Lung (tissue), 12 donors: Measurements from ENCODE around the gene TNS3. TPM values are rescaled to one million over a fixed set of nuclear protein-coding genes. Genes with fewer than 3 reads are reported as not detected.

Experiments used
- ATAC-seq: fragments of 200-7000 bp; cut with Tn5 transposase; one replicate; pipeline ENCODE4 v1.9.1; 2020; ENCODE audit warnings: moderate number of reproducible peaks; ENCODE audit not compliant: insufficient read depth, low FRiP score
- DNase-seq, 3 donors: peaks; one replicate each; pipeline ENCODE4 v3.0.0-alpha.2; 2013 to 2017
- H3K27ac ChIP-seq, 2 donors: one replicate each; pipeline ENCODE4 v1.5.1; 2013; ENCODE audit warnings: mild to moderate bottlenecking in 2 of 2, moderate library complexity in 2 of 2, control low read depth in 1 of 2, inconsistent platforms in 1 of 2, low read depth in 1 of 2, low read length in 1 of 2
- H3K27me3 ChIP-seq, 3 donors: one replicate each; pipeline ENCODE4 v1.5.1; 2013; ENCODE audit warnings: low read length in 2 of 3; ENCODE audit not compliant: control insufficient read depth in 3 of 3, insufficient read depth in 3 of 3
- H3K36me3 ChIP-seq, 4 donors: one replicate each; pipeline ENCODE4 v1.5.1; 2013; ENCODE audit warnings: low read length in 4 of 4, mild to moderate bottlenecking in 1 of 4, moderate library complexity in 1 of 4; ENCODE audit not compliant: control insufficient read depth in 4 of 4, insufficient read depth in 4 of 4
- H3K4me1 ChIP-seq, 5 donors: one replicate each; pipeline ENCODE4 v1.5.1; 2013; ENCODE audit warnings: low read length in 5 of 5, mild to moderate bottlenecking in 2 of 5, moderate library complexity in 1 of 5; ENCODE audit not compliant: control insufficient read depth in 5 of 5, insufficient read depth in 5 of 5
- H3K4me3 ChIP-seq: one replicate; pipeline ENCODE4 v1.5.1; 2013; ENCODE audit warnings: mild to moderate bottlenecking, control low read depth, moderate library complexity
- H3K9ac ChIP-seq, 2 donors: one replicate each; pipeline ENCODE4 v1.5.1; 2013; ENCODE audit warnings: low read length in 2 of 2, control low read depth in 1 of 2; ENCODE audit not compliant: insufficient read depth in 1 of 2
- H3K9me3 ChIP-seq, 4 donors: one replicate each; pipeline ENCODE4 v1.5.1; 2013; ENCODE audit warnings: low read length in 3 of 4, mild to moderate bottlenecking in 1 of 4, moderate library complexity in 1 of 4; ENCODE audit not compliant: control insufficient read depth in 4 of 4, insufficient read depth in 3 of 4
- WGBS, 2 donors: extraction: QIAGEN DNeasy Blood & Tissue Kit; methylation state at CpG; one replicate each; pipeline ENCODE4 v1.1.7; 2013; 5-methylcytosine and 5-hydroxymethylcytosine counted together
- polyA plus RNA-seq, 2 donors: library from polyadenylated mRNA; stranded (reverse); fragments of 200-250 nt; gene quantifications; one replicate each; pipeline ENCODE4 v1.2.1, GENCODE V29; 2013
- total RNA-seq, 2 donors: library from RNA; depleted of rRNA in 1 of 2; stranded (reverse); fragments of >200 nt in 1 of 2; gene quantifications; one replicate each; pipeline ENCODE4 v1.2.1, GENCODE V29; 2014 to 2021
- TF ChIP-seq, protein P1 (sequence below): IDR thresholded peaks from 2 replicates; pipeline ENCODE4 v1.5.1; 2012; ENCODE audit warnings: mild to moderate bottlenecking; ENCODE audit errors: control extremely low read depth, extremely low read depth
- donor health status: control.
- donor health status: control.
- donor health status: Bipolar disorder and iron deficiency.
- donor health status: healthy.
- donor health status: DM: yes; HTN: yes; CAD: no.

Gene TNS3
- total and polyA plus RNA-seq, 4 donors: 23.8 to 140 (median 85.7) TPM

DNA sequence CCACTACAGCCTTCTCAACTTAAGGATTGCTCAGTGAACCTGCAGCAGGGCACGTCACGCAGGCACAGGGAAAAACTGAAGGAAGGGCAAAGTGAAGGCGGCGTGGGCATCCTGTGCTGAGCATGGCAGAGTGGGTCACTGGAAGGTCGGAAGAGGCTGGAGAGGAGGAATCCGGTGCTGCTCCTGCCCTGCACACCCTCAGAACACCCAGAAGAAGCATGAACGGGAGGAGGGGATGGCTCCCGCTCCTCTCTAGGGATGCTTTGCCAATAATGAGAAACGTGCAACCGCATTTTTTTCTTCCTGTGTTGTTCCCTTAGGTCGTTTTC lies 175.1 kb downstream of the TNS3 start:
- H3K9ac ChIP-seq: no peak overlapping the region

DNA sequence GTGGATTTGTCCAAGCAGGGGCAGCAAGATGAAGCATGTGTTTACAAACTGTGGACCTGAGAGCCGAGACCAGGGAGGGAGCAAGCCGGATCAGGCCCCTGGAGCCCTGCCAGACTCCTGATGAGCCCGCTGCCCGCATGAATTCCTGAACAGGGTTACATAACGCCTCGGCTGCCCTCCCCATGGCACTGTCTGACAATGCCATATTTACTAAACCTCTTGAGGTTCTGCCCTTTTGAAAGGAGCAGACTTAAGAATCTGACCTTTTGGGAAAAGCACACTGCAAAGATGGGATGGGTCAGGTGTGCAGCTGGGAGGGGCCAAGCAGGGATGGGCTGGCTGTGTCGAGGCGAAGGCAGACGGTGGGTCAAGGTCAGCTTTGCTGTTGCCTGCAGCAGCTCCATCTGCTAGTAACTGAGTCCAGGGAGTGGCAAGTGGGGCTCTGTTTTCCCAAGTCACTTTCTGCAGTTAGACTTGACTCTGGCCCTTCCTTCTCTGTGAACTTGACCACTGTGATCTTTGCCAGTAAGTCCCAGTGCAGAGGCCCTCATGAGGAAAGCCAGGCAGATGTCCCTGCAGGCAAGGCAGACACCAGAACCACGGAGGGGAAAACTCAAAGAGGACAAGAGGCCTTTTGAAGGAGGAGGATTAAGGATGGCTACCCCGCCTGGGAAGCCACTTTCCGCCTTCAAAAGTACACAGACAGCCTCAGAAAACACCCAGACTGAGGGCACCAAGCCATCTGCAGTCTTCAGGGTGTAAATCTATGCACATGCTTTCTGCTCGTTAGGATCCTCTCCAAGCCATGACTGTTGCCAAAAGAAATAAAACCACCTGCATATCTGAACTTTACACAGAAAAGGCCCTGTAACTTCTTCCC lies 175.8 kb downstream of the TNS3 start:
- H3K27me3 ChIP-seq: no peaks in the 10 kb centered on the region
- 36 to 75% methylated on average over 13 of the region's 13 CpGs for WGBS, 2 donors
- ATAC-seq: peak; percentile 71
- no peaks in the 10 kb centered on the region for H3K9me3 ChIP-seq
- TF ChIP-seq, protein P1, sequence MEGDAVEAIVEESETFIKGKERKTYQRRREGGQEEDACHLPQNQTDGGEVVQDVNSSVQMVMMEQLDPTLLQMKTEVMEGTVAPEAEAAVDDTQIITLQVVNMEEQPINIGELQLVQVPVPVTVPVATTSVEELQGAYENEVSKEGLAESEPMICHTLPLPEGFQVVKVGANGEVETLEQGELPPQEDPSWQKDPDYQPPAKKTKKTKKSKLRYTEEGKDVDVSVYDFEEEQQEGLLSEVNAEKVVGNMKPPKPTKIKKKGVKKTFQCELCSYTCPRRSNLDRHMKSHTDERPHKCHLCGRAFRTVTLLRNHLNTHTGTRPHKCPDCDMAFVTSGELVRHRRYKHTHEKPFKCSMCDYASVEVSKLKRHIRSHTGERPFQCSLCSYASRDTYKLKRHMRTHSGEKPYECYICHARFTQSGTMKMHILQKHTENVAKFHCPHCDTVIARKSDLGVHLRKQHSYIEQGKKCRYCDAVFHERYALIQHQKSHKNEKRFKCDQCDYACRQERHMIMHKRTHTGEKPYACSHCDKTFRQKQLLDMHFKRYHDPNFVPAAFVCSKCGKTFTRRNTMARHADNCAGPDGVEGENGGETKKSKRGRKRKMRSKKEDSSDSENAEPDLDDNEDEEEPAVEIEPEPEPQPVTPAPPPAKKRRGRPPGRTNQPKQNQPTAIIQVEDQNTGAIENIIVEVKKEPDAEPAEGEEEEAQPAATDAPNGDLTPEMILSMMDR: no peak
- no peak overlapping the region for H3K4me3 ChIP-seq
- H3K4me1 ChIP-seq: peaks cover 0 to 32% (median 21%) of the 10 kb centered on the region in 5 donors
- H3K36me3 ChIP-seq: peaks cover 0 to 19% (median 16%) of the 10 kb centered on the region in 4 donors
- peak overlapping the region in 1 of 2 donors; percentile 78 for H3K27ac ChIP-seq
- peak overlapping the region in 1 of 2 donors; percentile 5 for H3K9ac ChIP-seq
- DNase-seq: peak; percentile 47 to 54 (median 51)

More for the DNA sequence above, 175.1 kb downstream of the TNS3 start:
- H3K4me1 ChIP-seq: peaks cover 0 to 26% (median 21%) of the 10 kb centered on the region in 5 donors
- no peaks in the 10 kb centered on the region for H3K9me3 ChIP-seq
- DNase-seq (no peak), ATAC-seq (no peak)
- WGBS, 2 donors: 53 to 77% methylated on average over 11 of the region's 11 CpGs
- TF ChIP-seq, protein P1: no peak
- peak overlapping the region in 1 of 2 donors; percentile 78 for H3K27ac ChIP-seq
- no peak overlapping the region for H3K4me3 ChIP-seq
- H3K27me3 ChIP-seq: no peaks in the 10 kb centered on the region
- peaks cover 0 to 22% (median 19%) of the 10 kb centered on the region in 4 donors for H3K36me3 ChIP-seq

DNA sequence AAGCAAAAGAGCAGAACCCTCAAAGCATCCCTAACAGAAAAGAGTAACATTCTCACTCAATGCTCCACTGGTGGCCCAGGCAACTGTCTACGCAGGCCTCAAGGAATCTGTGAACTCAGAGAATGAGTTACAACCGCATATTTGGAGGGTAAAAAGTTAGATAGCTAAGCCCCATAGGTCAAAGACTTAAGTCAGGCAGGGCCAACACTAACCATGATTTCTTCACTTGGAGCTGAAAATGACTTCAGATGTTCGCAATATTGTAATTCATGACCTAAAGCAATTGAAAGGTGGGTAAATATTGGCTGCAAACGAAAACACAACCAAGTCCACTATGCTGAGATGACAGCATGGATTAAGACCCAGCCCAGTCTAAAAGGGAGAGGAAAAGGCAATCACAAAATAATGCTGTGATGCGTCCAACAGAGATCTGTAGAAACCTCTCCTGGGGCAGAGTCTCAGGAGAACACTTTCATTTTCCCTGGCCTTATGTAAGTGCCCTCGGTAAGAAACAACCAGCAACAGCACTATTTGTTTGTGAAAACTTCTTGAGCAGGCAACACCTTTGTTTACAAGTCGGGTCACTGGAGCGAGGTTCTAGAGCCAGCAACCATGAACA lies 176.5 kb downstream of the TNS3 start:
- peaks cover 0 to 40% (median 21%) of the 10 kb centered on the region in 5 donors for H3K4me1 ChIP-seq
- 55 to 81% methylated on average over 8 of the region's 8 CpGs for WGBS, 2 donors

More for the DNA sequence above, 176.5 kb downstream of the TNS3 start:
- Histone ChIP-seq H3K36me3 (peaks cover 0 to 22% (median 15%) of the 10 kb centered on the region in 4 donors), H3K27ac (peak overlapping the region in 1 of 2 donors; percentile 78), H3K27me3 (no peaks in the 10 kb centered on the region), H3K4me3 (no peak overlapping the region), H3K9me3 (no peaks in the 10 kb centered on the region), H3K9ac (no peak overlapping the region)
- DNase-seq: no peak
- ATAC-seq: peak; percentile 5
- TF ChIP-seq, protein P1: no peak
